ENCODE measurements around the gene FREM3. TPM values are rescaled to one million over a fixed set of nuclear protein-coding genes. Genes with fewer than 3 reads are reported as not detected.

FREM3 gene
- total RNA-seq, 1 donor from 2014 or later = not detected

GRCh38 chr4:143668930-143669552 lies 31.4 kb downstream of the FREM3 start:
- DNase-seq (ENCODE audit: low read depth) = no peak

GRCh38 chr4:143667461-143667860 lies 33.0 kb downstream of the FREM3 start:
- peak; percentile 50 for DNase-seq (ENCODE audit: low read depth)

- no peak for DNase-seq (ENCODE audit: low read depth)
These were observed 42.1 kb downstream of the FREM3 start for GRCh38 chr4:143658336-143658735.

GRCh38 chr4:143654571-143654970 lies 45.9 kb downstream of the FREM3 start:
- no peak for DNase-seq (ENCODE audit: low read depth)

GRCh38 chr4:143653031-143653430 lies 47.4 kb downstream of the FREM3 start:
- no peak for DNase-seq (ENCODE audit: low read depth)

GRCh38 chr4:143643399-143643798 lies 57.1 kb downstream of the FREM3 start:
- DNase-seq (ENCODE audit: low read depth) = no peak

GRCh38 chr4:143642611-143643010 lies 57.9 kb downstream of the FREM3 start:
- DNase-seq (ENCODE audit: low read depth) = no peak

GRCh38 chr4:143641361-143641760 lies 59.1 kb downstream of the FREM3 start:
- peak; percentile 43 for DNase-seq (ENCODE audit: low read depth)

GRCh38 chr4:143634763-143635162 lies 65.7 kb downstream of the FREM3 start:
- DNase-seq (ENCODE audit: low read depth) = no peak

- no peak for DNase-seq (ENCODE audit: low read depth)
These were observed 66.6 kb downstream of the FREM3 start for GRCh38 chr4:143633833-143634232.

GRCh38 chr4:143626134-143626911 lies 74.2 kb downstream of the FREM3 start:
- DNase-seq (ENCODE audit: low read depth) = peak; percentile 4

GRCh38 chr4:143625632-143626031 lies 74.8 kb downstream of the FREM3 start:
- no peak for DNase-seq (ENCODE audit: low read depth)

GRCh38 chr4:143623896-143624295 lies 76.6 kb downstream of the FREM3 start:
- no peak for DNase-seq (ENCODE audit: low read depth)

GRCh38 chr4:143618811-143619210 lies 81.7 kb downstream of the FREM3 start:
- no peak for DNase-seq (ENCODE audit: low read depth)

- no peak for DNase-seq (ENCODE audit: low read depth)
These were observed 82.3 kb downstream of the FREM3 start for GRCh38 chr4:143617994-143618679.

- peak; percentile 66 for DNase-seq (ENCODE audit: low read depth)
These were observed 83.7 kb downstream of the FREM3 start for GRCh38 chr4:143616771-143617170.

- DNase-seq (ENCODE audit: low read depth) = no peak
These were observed 91.0 kb downstream of the FREM3 start for GRCh38 chr4:143609492-143609891.

GRCh38 chr4:143606480-143606879 lies 94.0 kb downstream of the FREM3 start:
- DNase-seq (ENCODE audit: low read depth) = no peak

GRCh38 chr4:143599827-143600226 lies 100.6 kb downstream of the FREM3 start:
- peak; percentile 12 for DNase-seq (ENCODE audit: low read depth)

- no peak for DNase-seq (ENCODE audit: low read depth)
These were observed 101.7 kb downstream of the FREM3 start for GRCh38 chr4:143598816-143599215.

GRCh38 chr4:143597276-143597675 lies 103.2 kb downstream of the FREM3 start:
- no peak for DNase-seq (ENCODE audit: low read depth)

GRCh38 chr4:143587703-143588102 lies 112.8 kb downstream of the FREM3 start:
- peak; percentile 3 for DNase-seq (ENCODE audit: low read depth)

Measured in myocyte (in vitro differentiated cells).